Measurements from ENCODE around the gene JMJD1C. TPM values are rescaled to one million over a fixed set of nuclear protein-coding genes. Genes with fewer than 3 reads are reported as not detected.

The JMJD1C gene
- total and polyA plus RNA-seq, 10 of the 15 experiments (the other 5 are each of a cell fraction or from before 2014, with no cell fraction given): 31.2 to 83.3 (median 49.5) TPM

- peak; percentile 22; the same call in 1 of the 2 replicates for TF ChIP-seq ATF2 (IDR thresholded peaks at IDR 0.05; ENCODE audit: low read length)
- TF ChIP-seq ETV6 (conservative IDR thresholded peaks at IDR 0.05 in 1 of 2, IDR thresholded peaks at IDR 0.05 in 1 of 2; ENCODE audit: borderline replicate concordance in 1 of 2, low read depth in 1 of 2): peak in 1 of 2 experiments; percentile 88; a peak in 2 of 4 replicates
- peak; percentile 38; the same call in 1 of the 2 replicates for TF ChIP-seq IKZF1 (conservative IDR thresholded peaks at IDR 0.05)
- TF ChIP-seq MTA3 (IDR thresholded peaks at IDR 0.05; ENCODE audit: borderline replicate concordance, low read length): no peak
- 0 out of 2 replicates have a peak, but pooled peaks have one; percentile 16 for TF ChIP-seq FOXM1 (IDR thresholded peaks at IDR 0.05; ENCODE audit: low read depth, low read length)
- TF ChIP-seq YY1 (IDR thresholded peaks at IDR 0.05; ENCODE audit: low read depth, low read length): no peak
- no peak for TF ChIP-seq E2F8 (IDR thresholded peaks at IDR 0.05; ENCODE audit: low read depth, partially characterized antibody)
- no peak for TF ChIP-seq BACH1 (IDR thresholded peaks at IDR 0.05; ENCODE audit: borderline replicate concordance)
Measured at GRCh38 chr10:63241841-63242281, 223.9 kb downstream of the JMJD1C start (continued).

All from GM12878 (cell line).